Suprapubic skin (tissue), 4 donors: ENCODE results near the gene CACNB4. TPM values are rescaled to one million over a fixed set of nuclear protein-coding genes. Genes with fewer than 3 reads are reported as not detected.
A peak's percentile ranks its signal among the peaks of the same experiment; 100 is the strongest.

ENCODE experiments used
- DNase-seq, 2 donors: peaks; one replicate each; pipeline ENCODE4 v3.0.0-alpha.2; 2019; ENCODE audit warnings: low spot score in 2 of 2
- H3K27ac ChIP-seq: fragments of 200-600 bp; sonication (generic); one replicate; pipeline ENCODE4 v1.5.1; 2019
- H3K27me3 ChIP-seq: fragments of 200-600 bp; sonication (generic); one replicate; pipeline ENCODE4 v1.5.1; 2019
- H3K36me3 ChIP-seq: fragments of 200-600 bp; sonication (generic); one replicate; pipeline ENCODE4 v1.5.1; 2019
- H3K4me1 ChIP-seq: fragments of 200-600 bp; sonication (generic); one replicate; pipeline ENCODE4 v1.5.1; 2019
- H3K4me3 ChIP-seq: fragments of 200-600 bp; sonication (generic); one replicate; pipeline ENCODE4 v1.5.1; 2019; ENCODE audit warnings: mild to moderate bottlenecking
- H3K9me3 ChIP-seq: fragments of 200-600 bp; sonication (generic); one replicate; pipeline ENCODE4 v1.5.1; 2019
- CTCF ChIP-seq, 2 donors: fragments of 200-600 bp in 1 of 2; fragments of 450-650 bp in 1 of 2; sonication (generic) in 1 of 2; IDR thresholded peaks; one replicate each; pipeline ENCODE4 v1.5.1; 2016 to 2019; ENCODE audit warnings: antibody characterized with exemption in 2 of 2, mild to moderate bottlenecking in 1 of 2, moderate library complexity in 1 of 2
- EP300 ChIP-seq: sonication (generic); formaldehyde crosslinking; IDR thresholded peaks from one replicate; pipeline ENCODE4 v1.6.1; 2017; ENCODE audit warnings: antibody characterized with exemption
- POLR2A ChIP-seq, 2 donors: fragments of 450-650 bp; IDR thresholded peaks; one replicate each; pipeline ENCODE4 v1.6.1; 2017; ENCODE audit warnings: antibody characterized with exemption in 2 of 2, mild to moderate bottlenecking in 2 of 2, moderate library complexity in 2 of 2
- POLR2AphosphoS5 ChIP-seq, 3 donors: sonication (generic); formaldehyde crosslinking; IDR thresholded peaks; one replicate each; pipeline ENCODE4 v1.6.1; 2017; ENCODE audit warnings: antibody characterized with exemption in 3 of 3
- WGBS: methylation state at CpG from one replicate; pipeline ENCODE4 v1.1.5; 2018; 5-methylcytosine and 5-hydroxymethylcytosine counted together
- total RNA-seq, 4 donors: library from RNA; depleted of rRNA; stranded (reverse); fragments of >200 nt; gene quantifications; one replicate each; pipeline ENCODE4 v1.1.0, GENCODE V29; 2016

The CACNB4 gene
- total RNA-seq, 4 donors from 2014 or later: 7.6 to 14.5 (median 10.7) TPM

- H3K27ac ChIP-seq: no peak overlapping the region
- H3K27me3 ChIP-seq: no peaks in the 10 kb centered on the region
- WGBS: 60% methylated on average over 6 of the region's 6 CpGs
- no peak for DNase-seq
- TF ChIP-seq POLR2AphosphoS5 (IDR thresholded peaks at IDR 0.05) (no peak), POLR2A (IDR thresholded peaks at IDR 0.05) (no peak), CTCF (IDR thresholded peaks at IDR 0.05) (peak in 1 of 2 donors; percentile 16), EP300 (no peak)
- H3K4me3 ChIP-seq: no peak overlapping the region
- peaks cover 11% of the 10 kb centered on the region for H3K4me1 ChIP-seq
- H3K9me3 ChIP-seq: no peaks in the 10 kb centered on the region
- no peaks in the 10 kb centered on the region for H3K36me3 ChIP-seq
Observed at GRCh38 chr2:152047824-152048471, 50.9 kb downstream of the CACNB4 start.

DNA sequence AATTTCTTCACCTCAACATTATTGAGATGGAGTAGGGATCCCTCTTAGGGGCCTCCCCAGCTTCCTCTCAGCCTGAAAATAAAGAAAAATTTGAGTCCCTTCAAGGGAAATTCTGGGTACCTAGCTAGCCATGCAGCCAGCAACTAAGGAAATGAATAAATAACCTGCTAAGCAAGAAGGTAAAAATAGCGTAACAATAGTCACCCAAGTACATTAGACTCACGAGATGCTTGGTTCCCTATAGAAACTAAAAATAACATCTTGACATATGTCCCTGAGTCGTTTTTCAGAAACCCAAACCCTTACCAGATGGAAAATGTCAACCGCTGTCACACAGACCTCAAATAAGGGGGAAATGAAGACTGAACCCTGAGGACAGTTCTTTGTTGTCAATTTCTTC lies 51.9 kb downstream of the CACNB4 start:
- no peak for DNase-seq
- TF ChIP-seq EP300 (no peak), POLR2A (IDR thresholded peaks at IDR 0.05) (no peak), CTCF (IDR thresholded peaks at IDR 0.05) (no peak), POLR2AphosphoS5 (IDR thresholded peaks at IDR 0.05) (no peak)
- Histone ChIP-seq H3K36me3 (no peaks in the 10 kb centered on the region), H3K4me3 (no peak overlapping the region), H3K27ac (no peak overlapping the region), H3K27me3 (no peaks in the 10 kb centered on the region), H3K4me1 (peaks cover 13% of the 10 kb centered on the region), H3K9me3 (no peaks in the 10 kb centered on the region)
- 58% methylated on average over 4 of the region's 4 CpGs for WGBS

- no peaks in the 10 kb centered on the region for H3K36me3 ChIP-seq
- DNase-seq: no peak
- no peaks in the 10 kb centered on the region for H3K27me3 ChIP-seq
- H3K4me1 ChIP-seq: peaks cover 25% of the 10 kb centered on the region
- WGBS: 56% methylated on average over 16 of the region's 16 CpGs
- TF ChIP-seq CTCF (IDR thresholded peaks at IDR 0.05) (no peak), POLR2A (IDR thresholded peaks at IDR 0.05) (no peak), POLR2AphosphoS5 (IDR thresholded peaks at IDR 0.05) (no peak), EP300 (no peak)
- H3K27ac ChIP-seq: no peak overlapping the region
- H3K9me3 ChIP-seq: no peaks in the 10 kb centered on the region
- H3K4me3 ChIP-seq: no peak overlapping the region
Observed at GRCh38 chr2:152042636-152043615, 55.9 kb downstream of the CACNB4 start.

DNA sequence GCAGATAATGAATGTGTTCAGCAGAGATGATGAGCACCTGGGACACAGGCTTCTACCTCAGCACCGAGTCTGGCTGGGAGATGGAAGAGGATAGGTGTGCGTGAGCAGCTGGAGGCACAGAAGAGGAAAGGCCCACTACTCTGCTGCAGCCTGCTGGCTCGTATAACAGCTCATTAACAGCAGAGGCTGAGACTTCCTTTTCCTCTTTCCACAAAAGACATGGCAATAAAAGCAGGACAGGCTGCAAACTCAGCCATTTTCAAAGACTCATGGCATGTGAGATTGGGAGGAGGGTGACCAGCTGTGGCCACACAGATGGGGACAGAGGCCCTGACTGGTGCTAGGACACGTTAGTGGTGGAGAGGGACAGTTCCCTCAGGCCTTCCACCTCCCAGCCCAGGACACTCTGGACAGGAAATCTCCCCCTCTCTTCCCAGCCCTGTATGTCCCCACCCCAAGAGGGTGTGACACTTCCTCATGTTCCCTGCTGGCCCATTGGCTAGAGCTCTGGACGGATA lies 60.3 kb downstream of the CACNB4 start:
- TF ChIP-seq CTCF (IDR thresholded peaks at IDR 0.05) (no peak), POLR2AphosphoS5 (IDR thresholded peaks at IDR 0.05) (no peak)
- Histone ChIP-seq H3K9me3 (no peaks in the 10 kb centered on the region), H3K36me3 (no peaks in the 10 kb centered on the region), H3K27me3 (no peaks in the 10 kb centered on the region), H3K4me3 (no peak overlapping the region), H3K4me1 (peaks cover 28% of the 10 kb centered on the region), H3K27ac (peak overlapping the region; percentile 25)
- peak in 1 of 2 donors; percentile 72 for DNase-seq
- WGBS: 47% methylated on average over 5 of the region's 5 CpGs
